Subcutaneous adipose tissue (tissue), 4 donors: ENCODE measurements around the gene ZNF213. TPM values are rescaled to one million over a fixed set of nuclear protein-coding genes. Genes with fewer than 3 reads are reported as not detected.

ENCODE experiments used
- total RNA-seq, 4 donors: library from RNA; depleted of rRNA; stranded (reverse); fragments of >200 nt; gene quantifications; one replicate each; pipeline ENCODE4 v1.1.0, GENCODE V29; 2016
- TF ChIP-seq, protein P1 (sequence below): fragments of 450-650 bp; IDR thresholded peaks from one replicate; pipeline ENCODE4 v1.5.1; 2016; ENCODE audit warnings: low read depth, mild to moderate bottlenecking, control low read depth, antibody characterized with exemption, moderate library complexity

The ZNF213 gene
- total RNA-seq, 4 donors from 2014 or later: 1.1 to 13.4 (median 5.0) TPM

DNA sequence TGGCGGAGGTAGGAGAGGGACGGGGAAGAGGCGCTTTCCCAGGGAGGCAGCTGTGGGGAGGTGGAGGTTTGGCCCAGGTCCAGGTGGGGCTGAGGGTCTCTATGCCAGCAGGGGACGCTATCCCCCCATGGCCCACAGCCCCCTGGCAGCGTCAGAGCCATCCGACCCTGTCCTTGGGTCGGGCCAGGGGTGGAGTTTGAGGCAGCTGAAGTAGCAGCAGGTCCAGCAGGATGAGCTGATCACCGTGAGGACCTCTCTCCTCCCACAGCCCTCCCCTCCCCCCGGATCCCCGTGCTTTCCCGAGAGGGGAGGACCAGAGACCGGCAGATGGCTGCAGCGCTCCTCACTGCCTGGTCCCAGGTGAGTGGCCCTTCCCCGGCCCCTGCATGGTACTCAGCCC, 19.3 kb upstream of the ZNF213 start:
- TF ChIP-seq, protein P1, sequence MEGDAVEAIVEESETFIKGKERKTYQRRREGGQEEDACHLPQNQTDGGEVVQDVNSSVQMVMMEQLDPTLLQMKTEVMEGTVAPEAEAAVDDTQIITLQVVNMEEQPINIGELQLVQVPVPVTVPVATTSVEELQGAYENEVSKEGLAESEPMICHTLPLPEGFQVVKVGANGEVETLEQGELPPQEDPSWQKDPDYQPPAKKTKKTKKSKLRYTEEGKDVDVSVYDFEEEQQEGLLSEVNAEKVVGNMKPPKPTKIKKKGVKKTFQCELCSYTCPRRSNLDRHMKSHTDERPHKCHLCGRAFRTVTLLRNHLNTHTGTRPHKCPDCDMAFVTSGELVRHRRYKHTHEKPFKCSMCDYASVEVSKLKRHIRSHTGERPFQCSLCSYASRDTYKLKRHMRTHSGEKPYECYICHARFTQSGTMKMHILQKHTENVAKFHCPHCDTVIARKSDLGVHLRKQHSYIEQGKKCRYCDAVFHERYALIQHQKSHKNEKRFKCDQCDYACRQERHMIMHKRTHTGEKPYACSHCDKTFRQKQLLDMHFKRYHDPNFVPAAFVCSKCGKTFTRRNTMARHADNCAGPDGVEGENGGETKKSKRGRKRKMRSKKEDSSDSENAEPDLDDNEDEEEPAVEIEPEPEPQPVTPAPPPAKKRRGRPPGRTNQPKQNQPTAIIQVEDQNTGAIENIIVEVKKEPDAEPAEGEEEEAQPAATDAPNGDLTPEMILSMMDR: no peak

DNA sequence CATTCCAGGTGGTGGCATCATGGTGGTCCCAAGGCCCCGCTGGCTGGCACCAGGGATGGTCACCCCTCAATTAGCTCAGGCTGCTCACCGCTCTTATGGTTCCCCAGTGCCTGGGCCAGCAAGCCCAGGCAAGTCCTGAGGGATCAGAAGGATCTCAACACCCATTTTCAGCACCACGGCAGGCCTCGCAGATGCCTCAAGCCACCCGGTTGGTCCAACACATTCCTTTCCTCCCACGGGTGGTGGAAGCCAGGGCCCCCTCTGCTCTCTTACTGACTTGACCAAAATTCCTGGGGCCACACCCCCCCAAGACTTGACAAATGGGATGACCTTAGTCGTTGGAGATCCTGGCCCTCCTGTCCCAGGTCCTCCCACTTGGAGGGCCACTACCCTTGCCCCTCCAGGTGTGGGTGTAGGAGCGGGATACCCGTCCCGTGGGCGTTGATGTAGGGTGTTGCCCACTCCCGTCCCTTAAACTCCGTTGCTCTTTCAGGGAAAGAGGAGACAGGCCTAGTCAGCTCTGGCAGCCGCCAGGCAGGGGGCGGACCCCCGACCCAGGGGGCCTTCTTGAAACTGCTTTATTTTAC, 16.5 kb upstream of the ZNF213 start:
- TF ChIP-seq, protein P1: no peak

DNA sequence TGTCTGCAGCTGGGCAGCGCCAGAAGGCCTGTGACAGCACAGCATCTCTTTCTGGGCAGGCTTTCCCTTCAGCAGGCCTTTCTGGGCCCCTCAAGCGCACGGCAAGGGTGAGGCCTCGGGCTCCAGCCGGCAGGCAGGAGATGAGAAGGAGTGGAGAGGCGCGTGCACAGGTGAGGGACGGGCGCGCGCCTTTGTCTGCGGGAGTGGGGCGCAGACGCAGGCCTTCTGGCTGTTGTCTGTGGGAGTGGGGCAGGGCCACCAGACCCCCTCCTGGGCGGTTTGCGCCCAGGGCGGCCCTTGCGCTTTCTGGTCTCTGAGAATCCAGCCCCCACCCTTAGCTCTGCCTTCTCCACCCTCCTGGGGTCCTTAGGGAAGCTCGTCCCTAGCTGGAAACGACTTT, 16.0 kb upstream of the ZNF213 start:
- TF ChIP-seq, protein P1: no peak

DNA sequence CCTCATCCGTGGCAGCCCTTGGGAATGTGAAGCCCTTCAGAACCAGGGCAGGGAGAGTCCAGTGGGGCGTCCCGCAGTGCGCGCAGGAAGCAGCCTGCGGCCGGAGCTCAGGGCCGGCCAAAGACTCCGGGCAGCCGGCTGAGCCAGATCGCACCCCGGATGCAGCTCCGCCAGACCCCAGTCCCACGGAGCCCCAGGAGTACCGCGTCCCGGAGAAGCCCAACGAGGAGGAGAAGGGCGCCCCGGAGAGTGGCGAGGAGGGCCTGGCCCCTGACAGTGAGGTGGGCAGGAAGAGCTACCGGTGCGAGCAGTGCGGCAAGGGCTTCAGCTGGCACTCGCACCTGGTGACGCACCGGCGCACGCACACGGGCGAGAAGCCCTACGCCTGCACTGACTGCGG, 15.5 kb upstream of the ZNF213 start:
- TF ChIP-seq, protein P1: no peak

DNA sequence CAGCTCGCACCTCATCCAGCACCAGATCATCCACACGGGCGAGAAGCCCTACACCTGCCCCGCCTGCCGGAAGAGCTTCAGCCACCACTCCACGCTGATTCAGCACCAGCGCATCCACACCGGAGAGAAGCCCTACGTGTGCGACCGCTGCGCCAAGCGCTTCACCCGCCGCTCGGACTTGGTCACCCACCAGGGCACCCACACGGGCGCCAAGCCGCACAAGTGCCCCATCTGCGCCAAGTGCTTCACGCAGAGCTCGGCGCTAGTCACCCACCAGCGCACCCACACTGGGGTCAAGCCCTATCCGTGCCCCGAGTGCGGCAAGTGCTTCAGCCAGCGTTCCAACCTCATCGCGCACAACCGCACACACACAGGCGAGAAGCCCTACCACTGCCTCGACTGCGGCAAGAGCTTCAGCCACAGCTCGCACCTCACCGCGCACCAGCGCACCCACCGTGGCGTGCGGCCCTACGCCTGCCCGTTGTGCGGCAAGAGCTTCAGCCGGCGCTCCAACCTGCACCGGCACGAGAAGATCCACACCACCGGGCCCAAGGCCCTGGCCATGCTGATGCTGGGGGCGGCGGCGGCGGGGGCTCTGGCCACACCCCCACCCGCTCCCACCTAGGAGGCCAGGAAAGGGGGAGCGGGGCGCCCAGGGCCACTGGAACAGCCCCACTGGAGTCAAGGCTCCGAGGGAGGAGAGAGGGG, 15.0 kb upstream of the ZNF213 start:
- TF ChIP-seq, protein P1: no peak

DNA sequence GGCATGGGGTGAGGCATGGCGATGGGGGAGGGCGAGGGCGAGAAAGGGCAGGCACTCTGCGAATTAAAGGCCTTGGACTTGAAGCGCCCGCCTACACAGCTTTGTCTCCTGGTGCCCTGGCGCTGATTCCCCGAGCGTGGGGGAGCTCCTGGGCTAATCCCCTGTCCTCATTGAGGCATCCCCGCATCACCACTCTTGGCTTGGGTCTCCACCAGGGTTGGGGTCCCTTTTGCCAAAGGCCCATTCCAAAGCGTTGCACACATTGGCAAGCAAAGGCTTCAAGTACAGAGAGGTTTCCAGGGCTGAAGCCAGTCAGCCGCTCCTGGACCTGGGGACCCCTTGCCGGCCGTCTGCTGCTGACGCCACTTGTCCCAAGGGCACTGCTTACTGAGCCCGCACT, 14.4 kb upstream of the ZNF213 start:
- TF ChIP-seq, protein P1: no peak

DNA sequence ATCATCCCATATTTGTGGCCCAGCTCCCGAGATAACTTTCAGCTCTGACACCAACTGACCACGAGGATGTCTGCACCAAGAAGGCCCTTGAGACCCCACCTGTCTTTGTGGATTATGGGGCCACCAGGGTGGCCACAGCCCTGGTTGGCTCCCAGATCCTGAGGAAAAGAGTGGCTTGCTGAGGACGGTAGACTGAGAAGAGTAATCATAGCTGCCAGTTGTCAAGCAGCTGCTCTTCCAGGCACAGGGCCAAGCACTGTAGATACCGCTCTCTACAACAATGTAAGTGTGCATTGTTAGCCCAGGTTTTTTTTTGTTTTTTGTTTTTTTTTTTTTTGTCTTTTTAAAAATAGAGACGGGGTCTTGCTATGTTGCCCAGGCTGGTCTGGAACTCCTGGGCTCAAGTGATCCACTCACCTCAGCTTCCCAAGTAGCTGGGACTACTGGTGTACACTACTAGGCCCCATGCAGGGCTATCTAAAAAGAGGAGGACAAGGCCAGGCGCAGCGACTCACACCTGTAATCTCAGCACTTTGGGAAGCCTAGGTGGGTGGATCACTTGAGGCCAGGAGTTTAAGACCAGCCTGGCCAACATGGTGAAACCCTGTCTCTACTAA, 12.9 kb upstream of the ZNF213 start:
- TF ChIP-seq, protein P1: no peak
